WTC11 (cell line): ENCODE measurements around the gene KIAA1586. TPM values are rescaled to one million over a fixed set of nuclear protein-coding genes. Genes with fewer than 3 reads are reported as not detected.

Source experiments
- ATAC-seq: fragments of 200-7000 bp; cut with Tn5 transposase; 2 replicates; pipeline ENCODE4 v1.10.0; 2021; ENCODE audit warnings: mild to moderate bottlenecking, moderate library complexity
- CTCF ChIA-PET: fragments of 300-600 bp; sonication (Branson Sonifier 250); formaldehyde crosslinking; loops from one replicate; lab custom pipeline; 2021; ENCODE audit warnings: antibody characterized with exemption; lab: Charles Lee
- POLR2A ChIA-PET: fragments of 350-600 bp; sonication (Branson Sonifier 250); formaldehyde crosslinking; loops from one replicate; lab custom pipeline; 2021; ENCODE audit warnings: antibody characterized with exemption; lab: Charles Lee
- DNase-seq: peaks from one replicate; pipeline ENCODE4 v3.0.0; 2021; ENCODE audit warnings: low spot score
- H3K27ac Mint-ChIP-seq: 2 replicates; pipeline ENCODE4 v1.8.0; 2021; ENCODE audit warnings: mixed read lengths
- H3K27me3 Mint-ChIP-seq: 2 replicates; pipeline ENCODE4 v1.8.0; 2021; ENCODE audit warnings: low read depth, mild to moderate bottlenecking, moderate library complexity, mixed read lengths
- H3K36me3 Mint-ChIP-seq: 2 replicates; pipeline ENCODE4 v1.8.0; 2021; ENCODE audit warnings: mixed read lengths
- H3K4me1 Mint-ChIP-seq: 2 replicates; pipeline ENCODE4 v1.8.0; 2022; ENCODE audit warnings: mixed read lengths
- H3K4me3 Mint-ChIP-seq: 2 replicates; pipeline ENCODE4 v1.8.0; 2021; ENCODE audit warnings: mild to moderate bottlenecking, moderate library complexity, mixed read lengths
- H3K9me3 Mint-ChIP-seq: 2 replicates; pipeline ENCODE4 v1.8.0; 2021; ENCODE audit warnings: mixed read lengths
- ATF1 ChIP-seq: sonication (generic); formaldehyde crosslinking; IDR thresholded peaks from 2 replicates; pipeline ENCODE4 v1.8.1; 2023; ENCODE audit warnings: mild to moderate bottlenecking, moderate library complexity, missing genetic modification reagents
- CREM ChIP-seq: sonication (generic); formaldehyde crosslinking; IDR thresholded peaks from 2 replicates; pipeline ENCODE4 v1.8.1; 2022; ENCODE audit warnings: mild to moderate bottlenecking, missing genetic modification reagents, moderate library complexity
- EMX1 ChIP-seq: fragments of 250-450 bp; sonication (Bioruptor Pico); IDR thresholded peaks from 2 replicates; pipeline ENCODE4 v1.8.0; 2021; ENCODE audit warnings: mild to moderate bottlenecking
- FOXK1 ChIP-seq: sonication (generic); formaldehyde crosslinking; IDR thresholded peaks from 2 replicates; pipeline ENCODE4 v1.8.0; 2022; ENCODE audit warnings: mild to moderate bottlenecking, moderate library complexity, missing genetic modification reagents
- FOXP1 ChIP-seq: sonication (generic); formaldehyde crosslinking; IDR thresholded peaks from 2 replicates; pipeline ENCODE4 v1.8.0; 2022; ENCODE audit warnings: missing genetic modification reagents, mild to moderate bottlenecking, moderate library complexity, borderline replicate concordance
- GABPB1 ChIP-seq: sonication (generic); formaldehyde crosslinking; IDR thresholded peaks from 2 replicates; pipeline ENCODE4 v1.8.1; 2023; ENCODE audit warnings: mild to moderate bottlenecking, missing genetic modification reagents
- IRF1 ChIP-seq: sonication (generic); formaldehyde crosslinking; IDR thresholded peaks from 2 replicates; pipeline ENCODE4 v1.8.0; 2023; ENCODE audit warnings: missing genetic modification reagents
- IRF2 ChIP-seq: sonication (generic); formaldehyde crosslinking; IDR thresholded peaks from 2 replicates; pipeline ENCODE4 v1.8.0; 2022; ENCODE audit warnings: low read depth, missing genetic modification reagents, borderline replicate concordance
- JUN ChIP-seq: sonication (generic); formaldehyde crosslinking; IDR thresholded peaks from 2 replicates; pipeline ENCODE4 v1.8.0; 2023; ENCODE audit warnings: mild to moderate bottlenecking, missing genetic modification reagents
- NR1H2 ChIP-seq: sonication (generic); formaldehyde crosslinking; IDR thresholded peaks from 2 replicates; pipeline ENCODE4 v1.9.0; 2021; ENCODE audit warnings: mild to moderate bottlenecking, moderate library complexity, missing genetic modification reagents
- SMAD3 ChIP-seq: sonication (generic); formaldehyde crosslinking; IDR thresholded peaks from 2 replicates; pipeline ENCODE4 v1.8.0; 2022; ENCODE audit warnings: missing genetic modification reagents, mild to moderate bottlenecking, borderline replicate concordance
- STAT6 ChIP-seq: sonication (generic); formaldehyde crosslinking; conservative IDR thresholded peaks from 2 replicates; pipeline ENCODE4 v1.8.1; 2023; ENCODE audit warnings: mild to moderate bottlenecking, low read depth, missing genetic modification reagents, moderate library complexity
- TCF7 ChIP-seq: sonication (generic); formaldehyde crosslinking; IDR thresholded peaks from 2 replicates; pipeline ENCODE4 v1.8.0; 2022; ENCODE audit warnings: mild to moderate bottlenecking, low read depth, missing genetic modification reagents, moderate library complexity
- TP53 ChIP-seq: sonication (generic); formaldehyde crosslinking; IDR thresholded peaks from 2 replicates; pipeline ENCODE4 v1.8.1; 2023; ENCODE audit warnings: mild to moderate bottlenecking, missing genetic modification reagents
- USF1 ChIP-seq: sonication (generic); formaldehyde crosslinking; IDR thresholded peaks from 2 replicates; pipeline ENCODE4 v1.8.0; 2022; ENCODE audit warnings: mild to moderate bottlenecking, missing genetic modification reagents
- ZBTB21 ChIP-seq: sonication (generic); formaldehyde crosslinking; IDR thresholded peaks from 2 replicates; pipeline ENCODE4 v1.8.1; 2023; ENCODE audit warnings: mild to moderate bottlenecking, missing genetic modification reagents, borderline replicate concordance
- ZNF138 ChIP-seq: sonication (generic); formaldehyde crosslinking; conservative IDR thresholded peaks from 2 replicates; pipeline ENCODE4 v1.8.1; 2022; ENCODE audit warnings: mild to moderate bottlenecking, moderate library complexity, missing genetic modification reagents
- ZNF219 ChIP-seq: sonication (generic); formaldehyde crosslinking; IDR thresholded peaks from 2 replicates; pipeline ENCODE4 v1.8.0; 2023; ENCODE audit warnings: missing genetic modification reagents, mild to moderate bottlenecking, borderline replicate concordance
- ZNF232 ChIP-seq: sonication (generic); formaldehyde crosslinking; IDR thresholded peaks from 2 replicates; pipeline ENCODE4 v1.8.0; 2022; ENCODE audit warnings: mild to moderate bottlenecking, missing genetic modification reagents
- ZNF263 ChIP-seq: sonication (generic); formaldehyde crosslinking; IDR thresholded peaks from 2 replicates; pipeline ENCODE4 v1.8.1; 2022; ENCODE audit warnings: low read depth, mild to moderate bottlenecking, moderate library complexity, missing genetic modification reagents
- ZNF396 ChIP-seq: fragments of 250-450 bp; sonication (Bioruptor Pico); IDR thresholded peaks from 2 replicates; pipeline ENCODE4 v1.8.0; 2021; ENCODE audit warnings: mild to moderate bottlenecking, moderate library complexity, borderline replicate concordance
- ZNF423 ChIP-seq: fragments of 250-450 bp; sonication (Bioruptor Pico); IDR thresholded peaks from 2 replicates; pipeline ENCODE4 v2.1.2; 2022; ENCODE audit warnings: mild to moderate bottlenecking, moderate library complexity
- ZNF671 ChIP-seq: fragments of 250-450 bp; sonication (Bioruptor Pico); IDR thresholded peaks from 2 replicates; pipeline ENCODE4 v1.8.0; 2021; ENCODE audit warnings: mild to moderate bottlenecking
- ZSCAN18 ChIP-seq: fragments of 250-450 bp; sonication (Bioruptor Pico); IDR thresholded peaks from 2 replicates; pipeline ENCODE4 v2.1.2; 2022; ENCODE audit warnings: mild to moderate bottlenecking, moderate library complexity
- total RNA-seq: library from RNA; stranded (reverse); gene quantifications from 3 replicates; pipeline ENCODE4 v1.2.3, GENCODE V29; 2021
- TF ChIP-seq, protein P1 (sequence below): sonication (generic); formaldehyde crosslinking; IDR thresholded peaks from 2 replicates; pipeline ENCODE4 v1.8.0; 2022; ENCODE audit warnings: mild to moderate bottlenecking, missing genetic modification reagents
- TF ChIP-seq, protein P2 (sequence below): fragments of 250-450 bp; sonication (Bioruptor Pico); IDR thresholded peaks from 2 replicates; pipeline ENCODE4 v1.8.0; 2021; ENCODE audit warnings: mild to moderate bottlenecking
- TF ChIP-seq, protein P3 (sequence below): sonication (generic); formaldehyde crosslinking; IDR thresholded peaks from 2 replicates; pipeline ENCODE4 v1.8.1; 2023; ENCODE audit warnings: mild to moderate bottlenecking, missing genetic modification reagents

The KIAA1586 gene
- total RNA-seq, 1 experiment from 2014 or later = 17.2 TPM

GRCh38 chr6:57033228-57033627, 13.3 kb upstream of the KIAA1586 start (continued):
- TF ChIP-seq ZNF423 (no peak), ZNF138 (CRISPR knock-in tag) (no peak), TP53 (no peak)

- no peak for DNase-seq
- no peak overlapping the region for H3K27ac Mint-ChIP-seq
- no peaks in the 10 kb centered on the region for H3K9me3 Mint-ChIP-seq
- peaks cover 11% of the 10 kb centered on the region for H3K27me3 Mint-ChIP-seq
- ATAC-seq = no peak
- POLR2A ChIA-PET = no interaction called here
- peaks cover 10% of the 10 kb centered on the region for H3K4me1 Mint-ChIP-seq
- TF ChIP-seq ZNF138 (CRISPR knock-in tag) = no peak
- TF ChIP-seq ATF1 (CRISPR knock-in tag) = no peak
- TF ChIP-seq, protein P1, sequence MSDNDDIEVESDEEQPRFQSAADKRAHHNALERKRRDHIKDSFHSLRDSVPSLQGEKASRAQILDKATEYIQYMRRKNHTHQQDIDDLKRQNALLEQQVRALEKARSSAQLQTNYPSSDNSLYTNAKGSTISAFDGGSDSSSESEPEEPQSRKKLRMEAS = no peak
- TF ChIP-seq, protein P2, sequence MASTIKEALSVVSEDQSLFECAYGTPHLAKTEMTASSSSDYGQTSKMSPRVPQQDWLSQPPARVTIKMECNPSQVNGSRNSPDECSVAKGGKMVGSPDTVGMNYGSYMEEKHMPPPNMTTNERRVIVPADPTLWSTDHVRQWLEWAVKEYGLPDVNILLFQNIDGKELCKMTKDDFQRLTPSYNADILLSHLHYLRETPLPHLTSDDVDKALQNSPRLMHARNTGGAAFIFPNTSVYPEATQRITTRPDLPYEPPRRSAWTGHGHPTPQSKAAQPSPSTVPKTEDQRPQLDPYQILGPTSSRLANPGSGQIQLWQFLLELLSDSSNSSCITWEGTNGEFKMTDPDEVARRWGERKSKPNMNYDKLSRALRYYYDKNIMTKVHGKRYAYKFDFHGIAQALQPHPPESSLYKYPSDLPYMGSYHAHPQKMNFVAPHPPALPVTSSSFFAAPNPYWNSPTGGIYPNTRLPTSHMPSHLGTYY = no peak
- no peak for TF ChIP-seq TCF7 (CRISPR knock-in tag)
- TF ChIP-seq NR1H2 (CRISPR knock-in tag) = no peak
- no peak for TF ChIP-seq ZNF263
- TF ChIP-seq ZBTB21 (CRISPR knock-in tag) = no peak
- no peak for TF ChIP-seq IRF2
- no peak for TF ChIP-seq ZNF671 (CRISPR knock-in tag)
- TF ChIP-seq ZNF232 = no peak
- no peak for TF ChIP-seq USF1 (CRISPR knock-in tag)
- CTCF ChIA-PET = no interaction called here
- H3K36me3 Mint-ChIP-seq = no peaks in the 10 kb centered on the region
- H3K4me3 Mint-ChIP-seq = no peak overlapping the region
Observed at GRCh38 chr6:57035549-57035948, 10.9 kb upstream of the KIAA1586 start.

GRCh38 chr6:57038906-57039305, 7.6 kb upstream of the KIAA1586 start:
- DNase-seq = no peak
- Mint-ChIP-seq H3K27me3 (peaks cover 35% of the 10 kb centered on the region), H3K27ac (no peak overlapping the region), H3K36me3 (no peaks in the 10 kb centered on the region), H3K9me3 (no peaks in the 10 kb centered on the region), H3K4me1 (peaks cover 2% of the 10 kb centered on the region), H3K4me3 (no peak overlapping the region)
- TF ChIP-seq JUN (CRISPR knock-in tag) (no peak), FOXP1 (CRISPR knock-in tag) (no peak), ATF1 (CRISPR knock-in tag) (no peak), SMAD3 (CRISPR knock-in tag) (no peak), ZNF396 (CRISPR knock-in tag) (no peak), FOXK1 (CRISPR knock-in tag) (no peak), EMX1 (no peak), GABPB1 (CRISPR knock-in tag) (no peak), ZNF232 (no peak), NR1H2 (CRISPR knock-in tag) (no peak), ZNF219 (no peak), STAT6 (CRISPR knock-in tag) (no peak), ZSCAN18 (no peak), IRF1 (CRISPR knock-in tag) (no peak), CREM (CRISPR knock-in tag) (no peak)
- TF ChIP-seq, protein P3, sequence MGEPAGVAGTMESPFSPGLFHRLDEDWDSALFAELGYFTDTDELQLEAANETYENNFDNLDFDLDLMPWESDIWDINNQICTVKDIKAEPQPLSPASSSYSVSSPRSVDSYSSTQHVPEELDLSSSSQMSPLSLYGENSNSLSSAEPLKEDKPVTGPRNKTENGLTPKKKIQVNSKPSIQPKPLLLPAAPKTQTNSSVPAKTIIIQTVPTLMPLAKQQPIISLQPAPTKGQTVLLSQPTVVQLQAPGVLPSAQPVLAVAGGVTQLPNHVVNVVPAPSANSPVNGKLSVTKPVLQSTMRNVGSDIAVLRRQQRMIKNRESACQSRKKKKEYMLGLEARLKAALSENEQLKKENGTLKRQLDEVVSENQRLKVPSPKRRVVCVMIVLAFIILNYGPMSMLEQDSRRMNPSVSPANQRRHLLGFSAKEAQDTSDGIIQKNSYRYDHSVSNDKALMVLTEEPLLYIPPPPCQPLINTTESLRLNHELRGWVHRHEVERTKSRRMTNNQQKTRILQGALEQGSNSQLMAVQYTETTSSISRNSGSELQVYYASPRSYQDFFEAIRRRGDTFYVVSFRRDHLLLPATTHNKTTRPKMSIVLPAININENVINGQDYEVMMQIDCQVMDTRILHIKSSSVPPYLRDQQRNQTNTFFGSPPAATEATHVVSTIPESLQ (CRISPR knock-in tag) = no peak
- POLR2A ChIA-PET = no interaction called here
- ATAC-seq = no peak
- CTCF ChIA-PET = no interaction called here
